NCI-H524 (cell line): Measurements from ENCODE around the gene RICTOR.

Experiments used
- DNase-seq, 2 experiments: peaks; one replicate each; lab custom pipeline; 2025; lab: John Stamatoyannopoulos, UW

The RICTOR gene

GRCh38 chr5:38889424-38889823, 184.8 kb downstream of the RICTOR start:
- DNase-seq, result no peak

- no peak for DNase-seq
Observed at GRCh38 chr5:38888041-38888440, 186.2 kb downstream of the RICTOR start.
